Tibial artery (tissue), 4 donors: ENCODE results near the gene MTMR11.
A peak's percentile ranks its signal among the peaks of the same experiment; 100 is the strongest.

Source experiments
- DNase-seq, 2 donors: peaks; one replicate each; pipeline ENCODE4 v3.0.0-alpha.2; 2019
- H3K27ac ChIP-seq, 2 donors: fragments of 200-600 bp; sonication (generic) in 1 of 2; 1 replicate in 1 of 2; 2 replicates in 1 of 2; pipeline ENCODE4 v1.5.1; 2018 to 2019; ENCODE audit warnings: mild to moderate bottlenecking in 1 of 2
- H3K27me3 ChIP-seq, 2 donors: fragments of 200-600 bp; sonication (generic) in 1 of 2; one replicate each; pipeline versions ENCODE4 v1.5.1 to v1.6.0; 2016 to 2019
- H3K36me3 ChIP-seq, 3 donors: fragments of 200-600 bp; sonication (generic) in 2 of 3; one replicate each; pipeline ENCODE4 v1.5.1; 2016 to 2019; ENCODE audit warnings: mild to moderate bottlenecking in 2 of 3
- H3K4me1 ChIP-seq, 4 donors: fragments of 200-600 bp; sonication (generic) in 2 of 4; 1 replicate in 3 of 4; 2 replicates in 1 of 4; pipeline ENCODE4 v1.5.1; 2016 to 2019
- H3K4me3 ChIP-seq, 2 donors: fragments of 200-600 bp; sonication (generic) in 1 of 2; 1 replicate in 1 of 2; 2 replicates in 1 of 2; pipeline ENCODE4 v1.5.1; 2018 to 2019; ENCODE audit warnings: mild to moderate bottlenecking in 2 of 2
- H3K9me3 ChIP-seq, 3 donors: fragments of 200-600 bp; sonication (generic) in 1 of 3; one replicate each; pipeline ENCODE4 v1.5.1; 2016 to 2019
- CTCF ChIP-seq, 2 experiments: fragments of 200-600 bp in 1 of 2; fragments of 450-650 bp in 1 of 2; IDR thresholded peaks; one replicate each; pipeline ENCODE4 v1.5.1; 2017 to 2019; ENCODE audit warnings: antibody characterized with exemption in 2 of 2, mild to moderate bottlenecking in 1 of 2, moderate library complexity in 1 of 2
- intact Hi-C: fragments of 100-400 bp; cut with DNase I; formaldehyde crosslinking; loops from one replicate; pipeline ENCODE4 v1.15.0; 2023; ENCODE audit warnings: low total_unique reads

The MTMR11 gene

GRCh38 chr1:149929856-149930255, 6.8 kb downstream of the MTMR11 start:
- Histone ChIP-seq H3K4me1 (peaks cover 0 to 38% (median 28%) of the 10 kb centered on the region in 4 donors), H3K36me3 (peaks cover 27 to 70% (median 54%) of the 10 kb centered on the region in 3 donors), H3K27me3 (no peaks in the 10 kb centered on the region), H3K9me3 (no peaks in the 10 kb centered on the region), H3K4me3 (no peak overlapping the region), H3K27ac (peak overlapping the region; percentile 88 to 89)
- no peak for TF ChIP-seq CTCF (IDR thresholded peaks at IDR 0.05)
- intact Hi-C loops, result loop anchor here (5.0 kb wide), 1 partner anchor 38 kb away; no protein-coding TSS in a partner anchor
- DNase-seq, result no peak

- Histone ChIP-seq H3K27ac (peak overlapping the region; percentile 88 to 89), H3K36me3 (peaks cover 42 to 75% (median 62%) of the 10 kb centered on the region in 3 donors), H3K4me3 (peak overlapping the region; percentile 84 to 88), H3K4me1 (peaks cover 0 to 40% (median 24%) of the 10 kb centered on the region in 4 donors), H3K9me3 (no peaks in the 10 kb centered on the region), H3K27me3 (no peaks in the 10 kb centered on the region)
- no peak for TF ChIP-seq CTCF (IDR thresholded peaks at IDR 0.05)
- intact Hi-C loops, result loop anchor here (5.0 kb wide), 1 partner anchor 36 kb away; no protein-coding TSS in a partner anchor
- DNase-seq, result no peak
Measured at GRCh38 chr1:149928401-149928724, 8.3 kb downstream of the MTMR11 start.

- no peak for TF ChIP-seq CTCF (IDR thresholded peaks at IDR 0.05)
- Histone ChIP-seq H3K27me3 (no peaks in the 10 kb centered on the region), H3K4me3 (peak within 1 kb of the TSS; percentile 84 to 88), H3K9me3 (no peaks in the 10 kb centered on the region), H3K4me1 (peaks cover 0 to 40% (median 24%) of the 10 kb centered on the region in 4 donors), H3K27ac (peak within 1 kb of the TSS; percentile 88 to 89), H3K36me3 (peaks cover 48 to 76% (median 68%) of the 10 kb centered on the region in 3 donors)
- intact Hi-C loops, result loop anchor here (5.0 kb wide), 1 partner anchor 35 kb away; no protein-coding TSS in a partner anchor
- peak; percentile 94 to 97 for DNase-seq
Measured at GRCh38 chr1:149927563-149928400, 8.9 kb downstream of the MTMR11 start, which contains the start of gene SF3B4. Gene SF3B4 (minus strand): TSS chr1:149927803. CDS start chr1:149927759, 44 bp downstream.

- Histone ChIP-seq H3K9me3 (no peaks in the 10 kb centered on the region), H3K27ac (peak overlapping the region; percentile 88 to 89), H3K36me3 (peaks cover 54 to 76% (median 68%) of the 10 kb centered on the region in 3 donors), H3K4me1 (peaks cover 0 to 40% (median 24%) of the 10 kb centered on the region in 4 donors), H3K4me3 (peak overlapping the region; percentile 84 to 88), H3K27me3 (no peaks in the 10 kb centered on the region)
- DNase-seq, result no peak
- intact Hi-C loops, result loop anchor here (5.0 kb wide), 1 partner anchor 35 kb away; no protein-coding TSS in a partner anchor
- TF ChIP-seq CTCF (IDR thresholded peaks at IDR 0.05), result no peak
Measured at GRCh38 chr1:149927056-149927562, 9.6 kb downstream of the MTMR11 start.

- H3K27ac ChIP-seq, result no peak overlapping the region
- no peak for TF ChIP-seq CTCF (IDR thresholded peaks at IDR 0.05)
- peaks cover 0 to 40% (median 24%) of the 10 kb centered on the region in 4 donors for H3K4me1 ChIP-seq
- intact Hi-C loops, result loop anchor here (5.0 kb wide), 1 partner anchor 34 kb away; no protein-coding TSS in a partner anchor
- H3K27me3 ChIP-seq, result no peaks in the 10 kb centered on the region
- peak overlapping the region in 1 of 2 donors; percentile 88 for H3K4me3 ChIP-seq
- H3K36me3 ChIP-seq, result peaks cover 54 to 71% (median 60%) of the 10 kb centered on the region in 3 donors
- H3K9me3 ChIP-seq, result no peaks in the 10 kb centered on the region
- no peak for DNase-seq
Measured at GRCh38 chr1:149926296-149926695, 10.4 kb downstream of the MTMR11 start.
